Measurements from ENCODE around the gene TCF4. TPM values are rescaled to one million over a fixed set of nuclear protein-coding genes. Genes with fewer than 3 reads are reported as not detected.
A peak's percentile ranks its signal among the peaks of the same experiment; 100 is the strongest.

TCF4 gene
- total RNA-seq, 1 donor from 2014 or later: 205 TPM

DNA sequence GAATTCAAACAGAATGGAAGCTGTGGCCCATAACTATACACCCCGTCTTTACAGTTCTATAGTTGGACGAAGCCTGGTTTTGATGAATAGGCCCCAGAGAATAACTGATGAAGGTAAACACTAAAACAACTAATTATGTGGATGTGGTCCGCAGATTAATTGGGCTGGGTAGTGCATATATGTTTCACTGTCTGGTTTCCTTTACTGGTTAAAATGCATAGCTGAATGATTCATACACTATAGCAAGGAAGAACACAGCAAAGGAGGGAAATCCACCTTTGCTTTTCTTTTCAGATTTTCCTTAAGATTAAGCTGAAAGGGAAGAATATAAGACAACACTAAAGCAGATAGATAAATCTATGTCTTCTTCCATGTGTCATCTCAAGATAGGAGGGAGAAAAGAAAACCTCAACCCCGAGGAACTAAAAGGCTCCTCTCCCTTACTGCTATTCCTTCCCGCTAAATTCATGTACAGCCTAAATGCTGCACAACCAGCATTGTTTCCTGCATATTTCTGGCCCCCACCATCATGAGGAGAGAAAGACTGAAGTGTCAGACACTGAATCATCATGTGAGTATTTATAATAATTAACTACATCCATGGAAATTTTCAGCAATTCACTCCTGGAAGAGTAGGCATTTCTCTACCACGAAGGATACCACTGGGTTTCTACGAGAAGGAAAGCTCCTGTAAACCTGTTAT, 331.6 kb downstream of the TCF4 start:
- Histone ChIP-seq H3K9me3 (ENCODE audit: control insufficient read depth in 3 of 3, low read length in 3 of 3) (no peaks in the 10 kb centered on the region), H3K27ac (ENCODE audit: low read depth, low read length) (no peak overlapping the region), H3K27me3 (ENCODE audit: control insufficient read depth in 3 of 3, insufficient read depth in 3 of 3, low read length in 3 of 3) (no peaks in the 10 kb centered on the region), H3K4me1 (ENCODE audit: control insufficient read depth in 3 of 3, insufficient read depth in 3 of 3, low read length in 3 of 3) (peaks cover 7 to 19% (median 10%) of the 10 kb centered on the region in 3 donors), H3K36me3 (ENCODE audit: control insufficient read depth in 3 of 3, insufficient read depth in 3 of 3, low read length in 3 of 3) (peaks cover 10 to 54% (median 28%) of the 10 kb centered on the region in 3 donors), H3K4me3 (ENCODE audit: low read length in 3 of 3) (no peak overlapping the region), H3K9ac (ENCODE audit: low read depth in 1 of 3, low read length in 3 of 3) (no peak overlapping the region)

DNA sequence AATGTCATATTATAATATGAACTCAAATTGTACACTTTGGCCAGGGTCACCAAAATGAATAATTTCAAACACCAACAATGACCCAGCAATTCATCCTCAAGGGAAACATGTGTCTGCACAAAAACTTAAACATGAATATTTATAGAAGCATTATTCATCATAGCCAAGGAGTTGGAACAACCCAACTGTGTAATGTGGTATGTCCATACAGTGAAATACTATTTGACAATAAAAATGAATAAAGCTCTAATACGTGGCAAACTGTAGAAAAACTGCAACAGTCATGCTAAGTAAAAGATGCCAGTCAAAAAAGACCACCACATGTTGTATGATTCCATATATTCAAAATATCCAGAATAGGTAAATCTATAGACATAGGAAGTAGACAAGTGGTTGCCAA, 334.2 kb downstream of the TCF4 start:
- Histone ChIP-seq H3K4me3 (ENCODE audit: low read length in 3 of 3) (no peak overlapping the region), H3K36me3 (ENCODE audit: control insufficient read depth in 3 of 3, insufficient read depth in 3 of 3, low read length in 3 of 3) (peaks cover 7 to 41% (median 23%) of the 10 kb centered on the region in 3 donors), H3K27ac (ENCODE audit: low read depth, low read length) (no peak overlapping the region), H3K9ac (ENCODE audit: low read depth in 1 of 3, low read length in 3 of 3) (no peak overlapping the region), H3K4me1 (ENCODE audit: control insufficient read depth in 3 of 3, insufficient read depth in 3 of 3, low read length in 3 of 3) (peaks cover 7 to 24% (median 11%) of the 10 kb centered on the region in 3 donors), H3K9me3 (ENCODE audit: control insufficient read depth in 3 of 3, low read length in 3 of 3) (no peaks in the 10 kb centered on the region), H3K27me3 (ENCODE audit: control insufficient read depth in 3 of 3, insufficient read depth in 3 of 3, low read length in 3 of 3) (no peaks in the 10 kb centered on the region)

DNA sequence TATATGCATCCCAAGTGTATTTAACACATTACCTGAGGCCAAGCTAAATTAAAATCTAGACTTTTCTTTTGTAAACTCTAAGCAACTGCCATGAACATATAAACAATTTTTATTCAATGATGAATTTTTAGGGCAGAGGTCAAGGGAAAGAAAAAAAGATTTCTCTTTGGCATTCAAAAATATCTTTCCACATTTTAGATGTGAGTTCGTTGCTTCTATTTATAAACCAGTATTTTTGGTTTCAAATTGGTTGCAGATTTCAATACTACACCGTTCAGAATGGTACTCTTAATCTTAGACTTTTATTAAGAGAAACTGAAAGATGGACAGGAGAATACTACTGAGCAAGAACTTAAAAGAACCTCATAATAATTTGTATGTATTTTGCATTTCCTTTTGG, 335.1 kb downstream of the TCF4 start:
- H3K4me3 ChIP-seq (ENCODE audit: low read length in 3 of 3): no peak overlapping the region
- H3K9ac ChIP-seq (ENCODE audit: low read depth in 1 of 3, low read length in 3 of 3): no peak overlapping the region
- H3K9me3 ChIP-seq (ENCODE audit: control insufficient read depth in 3 of 3, low read length in 3 of 3): no peaks in the 10 kb centered on the region
- H3K27me3 ChIP-seq (ENCODE audit: control insufficient read depth in 3 of 3, insufficient read depth in 3 of 3, low read length in 3 of 3): no peaks in the 10 kb centered on the region
- peak overlapping the region; percentile 42 for H3K27ac ChIP-seq (ENCODE audit: low read depth, low read length)
- peaks cover 7 to 24% (median 11%) of the 10 kb centered on the region in 3 donors for H3K4me1 ChIP-seq (ENCODE audit: control insufficient read depth in 3 of 3, insufficient read depth in 3 of 3, low read length in 3 of 3)
- H3K36me3 ChIP-seq (ENCODE audit: control insufficient read depth in 3 of 3, insufficient read depth in 3 of 3, low read length in 3 of 3): peaks cover 2 to 34% (median 21%) of the 10 kb centered on the region in 3 donors

DNA sequence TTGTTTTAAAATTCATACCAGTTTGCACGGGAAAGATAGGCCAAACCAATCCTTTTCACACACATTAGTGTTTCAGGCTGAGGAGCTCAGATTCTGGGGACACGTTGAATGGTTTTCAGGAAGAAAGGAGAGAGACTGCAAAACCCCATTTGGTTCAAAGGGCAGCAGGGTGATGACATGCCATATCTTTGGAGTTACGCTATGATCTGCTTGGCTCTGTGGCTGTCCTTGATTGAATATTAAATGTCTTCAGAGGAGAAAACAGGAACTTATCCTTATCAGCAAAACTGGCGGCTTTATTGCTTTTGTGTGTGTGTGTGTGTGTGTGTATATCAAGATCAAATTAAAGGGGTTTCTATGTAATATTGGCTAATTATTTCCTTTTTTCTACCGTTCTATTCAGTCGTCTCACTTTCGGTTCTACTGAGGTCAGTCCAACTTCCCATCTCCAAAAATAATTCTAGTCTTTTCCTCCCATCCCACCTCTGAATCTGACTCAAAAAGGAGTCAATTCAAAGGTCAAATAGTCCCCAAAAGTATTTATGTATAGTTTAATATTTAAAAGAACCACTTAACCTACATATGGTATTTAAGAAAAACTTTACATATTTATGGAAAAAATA, 335.8 kb downstream of the TCF4 start:
- no peaks in the 10 kb centered on the region for H3K27me3 ChIP-seq (ENCODE audit: control insufficient read depth in 3 of 3, insufficient read depth in 3 of 3, low read length in 3 of 3)
- peaks cover 2 to 31% (median 21%) of the 10 kb centered on the region in 3 donors for H3K36me3 ChIP-seq (ENCODE audit: control insufficient read depth in 3 of 3, insufficient read depth in 3 of 3, low read length in 3 of 3)
- peak overlapping the region; percentile 25 to 41 (median 29) for H3K9ac ChIP-seq (ENCODE audit: low read depth in 1 of 3, low read length in 3 of 3)
- H3K9me3 ChIP-seq (ENCODE audit: control insufficient read depth in 3 of 3, low read length in 3 of 3): no peaks in the 10 kb centered on the region
- H3K4me3 ChIP-seq (ENCODE audit: low read length in 3 of 3): peak overlapping the region in 2 of 3 donors; percentile 30 to 46
- peaks cover 7 to 24% (median 11%) of the 10 kb centered on the region in 3 donors for H3K4me1 ChIP-seq (ENCODE audit: control insufficient read depth in 3 of 3, insufficient read depth in 3 of 3, low read length in 3 of 3)
- peak overlapping the region; percentile 42 for H3K27ac ChIP-seq (ENCODE audit: low read depth, low read length)

GRCh38 chr18:55251254-55251971, 336.6 kb downstream of the TCF4 start:
- Histone ChIP-seq H3K27me3 (ENCODE audit: control insufficient read depth in 3 of 3, insufficient read depth in 3 of 3, low read length in 3 of 3) (no peaks in the 10 kb centered on the region), H3K27ac (ENCODE audit: low read depth, low read length) (peak overlapping the region; percentile 42), H3K4me3 (ENCODE audit: low read length in 3 of 3) (peak overlapping the region in 1 of 3 donors; percentile 10), H3K4me1 (ENCODE audit: control insufficient read depth in 3 of 3, insufficient read depth in 3 of 3, low read length in 3 of 3) (peaks cover 7 to 24% (median 11%) of the 10 kb centered on the region in 3 donors), H3K9ac (ENCODE audit: low read depth in 1 of 3, low read length in 3 of 3) (peak overlapping the region in 2 of 3 donors; percentile 35 to 41), H3K36me3 (ENCODE audit: control insufficient read depth in 3 of 3, insufficient read depth in 3 of 3, low read length in 3 of 3) (peaks cover 2 to 23% (median 18%) of the 10 kb centered on the region in 3 donors), H3K9me3 (ENCODE audit: control insufficient read depth in 3 of 3, low read length in 3 of 3) (no peaks in the 10 kb centered on the region)

DNA sequence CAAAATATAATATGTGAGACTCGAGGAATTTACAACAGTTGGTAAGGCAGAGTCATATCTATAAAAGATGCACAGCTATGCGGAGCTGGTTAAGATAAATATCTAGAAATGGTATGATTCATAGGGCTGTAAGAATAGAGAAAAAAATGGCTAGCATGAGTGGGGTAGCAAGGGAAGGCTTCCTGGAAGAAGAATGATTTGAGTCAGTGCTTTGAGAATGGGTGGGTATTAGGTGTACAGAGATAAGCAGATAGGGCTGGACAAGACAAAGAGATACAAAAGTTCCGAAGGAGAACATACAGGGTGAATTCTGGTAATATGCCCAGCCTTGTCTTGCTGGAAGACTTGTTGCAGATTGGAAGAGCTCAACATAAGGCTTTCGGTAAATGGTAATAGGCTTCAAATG, 337.2 kb downstream of the TCF4 start:
- Histone ChIP-seq H3K4me1 (ENCODE audit: control insufficient read depth in 3 of 3, insufficient read depth in 3 of 3, low read length in 3 of 3) (peaks cover 7 to 24% (median 11%) of the 10 kb centered on the region in 3 donors), H3K27ac (ENCODE audit: low read depth, low read length) (peak overlapping the region; percentile 42), H3K9me3 (ENCODE audit: control insufficient read depth in 3 of 3, low read length in 3 of 3) (no peaks in the 10 kb centered on the region), H3K9ac (ENCODE audit: low read depth in 1 of 3, low read length in 3 of 3) (no peak overlapping the region), H3K4me3 (ENCODE audit: low read length in 3 of 3) (no peak overlapping the region), H3K27me3 (ENCODE audit: control insufficient read depth in 3 of 3, insufficient read depth in 3 of 3, low read length in 3 of 3) (no peaks in the 10 kb centered on the region), H3K36me3 (ENCODE audit: control insufficient read depth in 3 of 3, insufficient read depth in 3 of 3, low read length in 3 of 3) (peaks cover 2 to 17% (median 11%) of the 10 kb centered on the region in 3 donors)

DNA sequence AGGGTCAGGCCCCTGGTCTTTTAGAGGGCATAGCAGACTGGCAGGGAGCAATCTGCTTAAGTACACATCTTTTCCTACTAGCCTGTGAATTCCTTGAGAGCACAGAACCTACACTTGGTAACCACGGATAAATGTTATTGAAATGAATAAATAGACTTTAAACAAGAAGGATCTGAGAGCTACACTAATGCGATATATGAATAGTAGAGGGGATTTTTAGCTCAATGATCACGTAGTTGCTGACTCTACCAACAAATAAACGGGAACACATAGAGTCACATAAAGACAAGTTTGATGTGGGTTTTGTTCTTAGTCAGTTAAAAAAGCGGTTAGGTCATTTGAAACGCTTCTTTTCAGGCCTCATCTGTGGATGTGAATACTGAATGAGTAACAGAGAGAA, 338.4 kb downstream of the TCF4 start:
- Histone ChIP-seq H3K9ac (ENCODE audit: low read depth in 1 of 3, low read length in 3 of 3) (no peak overlapping the region), H3K4me1 (ENCODE audit: control insufficient read depth in 3 of 3, insufficient read depth in 3 of 3, low read length in 3 of 3) (peaks cover 10 to 27% (median 14%) of the 10 kb centered on the region in 3 donors), H3K27me3 (ENCODE audit: control insufficient read depth in 3 of 3, insufficient read depth in 3 of 3, low read length in 3 of 3) (no peaks in the 10 kb centered on the region), H3K27ac (ENCODE audit: low read depth, low read length) (no peak overlapping the region), H3K4me3 (ENCODE audit: low read length in 3 of 3) (no peak overlapping the region), H3K36me3 (ENCODE audit: control insufficient read depth in 3 of 3, insufficient read depth in 3 of 3, low read length in 3 of 3) (peaks cover 2 to 11% (median 8%) of the 10 kb centered on the region in 3 donors), H3K9me3 (ENCODE audit: control insufficient read depth in 3 of 3, low read length in 3 of 3) (no peaks in the 10 kb centered on the region)

GRCh38 chr18:55248495-55248894, 339.5 kb downstream of the TCF4 start:
- Histone ChIP-seq H3K27me3 (ENCODE audit: control insufficient read depth in 3 of 3, insufficient read depth in 3 of 3, low read length in 3 of 3) (no peaks in the 10 kb centered on the region), H3K4me3 (ENCODE audit: low read length in 3 of 3) (no peak overlapping the region), H3K4me1 (ENCODE audit: control insufficient read depth in 3 of 3, insufficient read depth in 3 of 3, low read length in 3 of 3) (peaks cover 9 to 35% (median 16%) of the 10 kb centered on the region in 3 donors), H3K36me3 (ENCODE audit: control insufficient read depth in 3 of 3, insufficient read depth in 3 of 3, low read length in 3 of 3) (peaks cover 0 to 4% (median 2%) of the 10 kb centered on the region in 3 donors), H3K9me3 (ENCODE audit: control insufficient read depth in 3 of 3, low read length in 3 of 3) (no peaks in the 10 kb centered on the region), H3K27ac (ENCODE audit: low read depth, low read length) (no peak overlapping the region), H3K9ac (ENCODE audit: low read depth in 1 of 3, low read length in 3 of 3) (no peak overlapping the region)

DNA sequence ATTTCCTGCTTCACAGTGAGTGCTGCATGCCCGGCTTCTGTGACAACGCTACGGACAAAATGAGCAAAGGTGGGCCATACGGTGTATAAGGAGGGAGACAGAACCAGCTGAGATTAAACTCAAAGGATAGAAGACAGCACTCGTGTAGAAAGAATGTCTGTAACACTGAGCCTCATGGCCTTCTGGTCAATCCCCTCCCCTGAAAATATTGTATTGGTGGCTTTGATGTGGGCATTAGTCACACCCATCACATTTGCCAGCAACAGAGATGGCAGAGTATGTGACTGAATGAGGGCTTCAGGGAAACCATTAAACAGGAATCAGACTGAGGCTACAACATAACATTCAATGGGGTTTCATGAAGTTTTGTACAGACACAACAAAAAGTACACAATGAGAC, 341.0 kb downstream of the TCF4 start:
- Histone ChIP-seq H3K9ac (ENCODE audit: low read depth in 1 of 3, low read length in 3 of 3) (no peak overlapping the region), H3K36me3 (ENCODE audit: control insufficient read depth in 3 of 3, insufficient read depth in 3 of 3, low read length in 3 of 3) (peaks cover 0 to 4% (median 2%) of the 10 kb centered on the region in 3 donors), H3K4me3 (ENCODE audit: low read length in 3 of 3) (no peak overlapping the region), H3K9me3 (ENCODE audit: control insufficient read depth in 3 of 3, low read length in 3 of 3) (no peaks in the 10 kb centered on the region), H3K4me1 (ENCODE audit: control insufficient read depth in 3 of 3, insufficient read depth in 3 of 3, low read length in 3 of 3) (peaks cover 7 to 23% (median 9%) of the 10 kb centered on the region in 3 donors), H3K27me3 (ENCODE audit: control insufficient read depth in 3 of 3, insufficient read depth in 3 of 3, low read length in 3 of 3) (no peaks in the 10 kb centered on the region), H3K27ac (ENCODE audit: low read depth, low read length) (no peak overlapping the region)
